CD4-positive, alpha-beta T cell treated with Interleukin-6 at 100 ng/mL for 8 hours (primary cell): Measurements from ENCODE around the gene KLF7.

ENCODE experiments used
- DNase-seq: peaks from one replicate; pipeline ENCODE4 v3.0.0-alpha.2; 2020; ENCODE audit warnings: mixed read lengths, low spot score

KLF7 gene

DNA sequence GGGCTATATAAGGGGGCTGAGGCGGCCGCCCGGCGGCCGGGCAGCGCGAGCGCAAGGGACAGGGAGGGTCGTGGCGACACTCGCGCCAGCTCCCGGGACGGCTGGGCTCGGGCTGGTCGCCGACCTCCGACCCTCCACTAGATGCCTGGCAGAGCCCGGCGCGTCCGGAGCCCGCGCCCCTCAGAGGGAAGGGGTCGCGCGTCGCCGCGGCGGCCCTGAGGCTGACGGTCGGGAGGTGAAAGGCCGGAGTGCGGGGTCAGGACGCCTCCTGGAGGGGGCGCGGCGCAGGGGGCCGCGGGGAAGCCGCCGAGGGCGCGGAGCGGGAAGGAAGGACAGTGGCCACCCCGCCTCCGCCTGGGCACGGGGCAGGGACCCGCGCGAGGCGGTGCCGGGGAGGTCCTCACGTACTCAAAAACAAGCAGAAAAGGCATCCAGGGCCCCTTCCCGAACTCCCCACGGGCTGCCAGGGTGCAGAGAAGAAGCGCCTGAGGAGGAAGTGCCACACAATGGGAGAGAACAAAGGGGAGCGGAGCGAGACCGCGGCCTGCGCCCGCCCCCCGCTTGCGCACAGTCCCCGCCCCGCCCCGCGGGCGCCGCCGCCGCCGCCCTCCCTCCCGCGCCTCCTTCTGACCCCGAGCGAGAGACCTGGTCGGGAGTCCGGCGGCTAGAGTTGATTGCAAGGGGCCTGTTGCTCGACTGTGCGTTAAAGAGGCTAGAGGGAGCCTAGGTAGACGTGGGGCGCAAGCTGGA, 776 bp upstream of the KLF7 start:
- DNase-seq = peak; percentile 66

DNA sequence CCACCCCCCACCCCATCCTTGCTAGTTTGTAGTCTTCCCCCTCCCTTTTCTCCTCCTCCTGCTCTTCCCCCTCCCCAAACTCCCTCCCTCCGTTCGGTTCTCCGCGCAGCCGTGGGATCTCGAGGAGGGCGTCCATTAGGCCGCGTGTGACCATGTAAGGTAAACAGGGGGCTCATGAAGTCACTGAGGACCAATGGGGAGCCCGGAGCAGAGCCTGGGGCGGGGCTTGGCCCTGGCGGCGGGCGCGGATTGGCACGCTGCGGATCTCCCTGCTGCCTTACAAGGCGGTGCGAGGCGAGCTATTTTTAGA, 246 bp upstream of the KLF7 start:
- DNase-seq = peak; percentile 98

- peak; percentile 16 for DNase-seq
Observed at GRCh38 chr2:207164006-207164831, 1.5 kb downstream of the KLF7 start.

DNA sequence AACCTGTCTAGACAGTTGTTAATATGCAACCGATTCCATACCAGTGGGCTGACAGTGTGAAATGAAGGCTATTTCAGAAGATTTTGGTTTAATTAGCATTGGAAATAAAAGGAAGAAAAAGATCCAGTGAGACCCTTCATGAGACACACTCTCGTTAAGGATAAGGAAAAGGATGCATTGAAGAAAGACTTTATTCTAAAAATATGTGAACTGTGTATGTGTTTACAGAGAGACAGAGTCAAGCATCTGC, 2.1 kb downstream of the KLF7 start:
- no peak for DNase-seq

DNA sequence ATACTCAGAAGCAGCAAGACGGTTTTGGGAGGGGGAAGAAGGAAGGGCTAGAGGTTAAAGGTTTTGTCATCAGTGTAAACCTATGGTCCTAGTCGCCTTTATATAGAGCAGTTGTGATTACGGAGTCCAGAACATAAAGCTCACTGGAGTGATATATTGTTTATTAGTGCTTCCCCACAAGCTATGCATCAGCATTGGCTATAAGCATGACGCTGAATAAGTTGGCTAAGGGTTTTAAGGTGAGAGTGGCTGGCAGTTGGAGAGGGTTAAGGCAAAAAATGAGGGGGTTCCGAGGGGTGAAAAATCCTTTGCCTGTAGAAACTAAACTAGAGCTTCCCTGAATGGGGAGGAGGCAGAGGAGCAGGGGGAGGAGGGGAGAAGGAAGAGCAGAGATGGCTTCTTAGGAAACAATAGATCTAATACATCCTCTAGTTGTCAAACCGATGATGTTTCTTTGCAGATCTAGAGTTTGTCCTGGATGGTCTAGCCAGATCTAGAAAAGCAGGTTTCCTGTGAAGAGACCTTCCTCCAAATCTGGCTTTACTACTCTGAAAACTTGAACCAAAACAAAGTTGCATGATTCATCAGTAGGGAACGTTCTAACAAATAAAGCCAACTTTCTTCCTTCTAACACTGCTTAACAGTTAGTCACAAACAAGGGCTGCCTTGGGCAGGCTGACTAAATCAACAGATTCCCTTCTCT, 2.5 kb downstream of the KLF7 start:
- DNase-seq = peak; percentile 33

DNA sequence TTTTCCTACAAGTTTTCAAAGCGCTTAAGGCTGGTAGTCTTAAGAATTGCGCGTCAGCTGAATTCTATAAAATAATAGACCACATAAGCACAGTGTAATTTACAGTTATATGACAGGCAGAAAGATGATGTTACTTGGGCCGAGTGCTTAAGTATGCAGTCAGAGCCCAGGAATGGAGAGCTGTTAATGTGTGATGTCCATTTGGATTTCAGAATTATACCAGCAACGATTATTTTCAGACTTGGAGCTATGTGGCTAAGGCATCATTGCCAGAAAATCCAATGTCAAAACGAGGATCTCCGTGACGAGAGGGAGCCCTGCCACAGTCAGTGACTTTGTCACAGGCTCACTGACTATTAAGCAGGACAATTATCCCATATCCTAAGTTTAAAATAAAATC, 3.4 kb downstream of the KLF7 start:
- no peak for DNase-seq

- DNase-seq = no peak
Observed at GRCh38 chr2:207161247-207162123, 4.3 kb downstream of the KLF7 start.

GRCh38 chr2:207160115-207160514, 5.6 kb downstream of the KLF7 start:
- DNase-seq = no peak

- no peak for DNase-seq
Observed at GRCh38 chr2:207159002-207159401, 6.7 kb downstream of the KLF7 start.

- DNase-seq = no peak
Observed at GRCh38 chr2:207157731-207158130, 8.0 kb downstream of the KLF7 start.

- DNase-seq = no peak
Observed at GRCh38 chr2:207157162-207157481, 8.6 kb downstream of the KLF7 start.

DNA sequence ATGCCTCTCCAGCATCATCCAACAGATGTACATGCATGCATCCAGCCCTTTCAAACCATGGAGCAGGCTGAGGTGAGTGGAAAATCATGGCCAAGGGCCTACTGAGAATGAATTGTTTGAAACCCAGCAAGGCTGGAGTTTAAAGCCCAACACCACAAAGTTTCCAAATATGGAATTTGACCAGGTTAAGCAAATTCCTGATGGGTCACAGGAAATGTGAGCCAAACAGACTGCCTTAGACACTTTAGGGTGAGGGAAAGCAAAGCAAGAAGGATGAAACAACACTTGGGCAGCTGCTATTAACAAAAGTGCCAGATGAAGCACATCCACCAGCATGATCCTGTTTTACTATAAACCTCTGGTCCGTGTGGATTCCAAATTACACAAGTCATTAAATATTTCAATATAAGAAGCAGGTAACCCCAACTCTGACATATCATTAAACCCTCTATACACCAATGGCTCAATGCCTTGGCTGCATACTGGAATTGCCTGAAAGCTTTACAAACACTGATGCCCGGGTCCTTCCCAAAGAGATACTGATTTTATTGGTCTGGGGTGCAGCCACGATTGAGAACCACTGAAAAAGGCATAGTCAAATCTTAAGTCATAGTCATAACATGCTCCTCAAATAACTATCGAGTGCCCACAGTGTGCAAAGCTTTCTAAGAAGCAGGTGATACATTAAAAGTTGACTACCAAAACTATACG, 9.1 kb downstream of the KLF7 start:
- DNase-seq = no peak

DNA sequence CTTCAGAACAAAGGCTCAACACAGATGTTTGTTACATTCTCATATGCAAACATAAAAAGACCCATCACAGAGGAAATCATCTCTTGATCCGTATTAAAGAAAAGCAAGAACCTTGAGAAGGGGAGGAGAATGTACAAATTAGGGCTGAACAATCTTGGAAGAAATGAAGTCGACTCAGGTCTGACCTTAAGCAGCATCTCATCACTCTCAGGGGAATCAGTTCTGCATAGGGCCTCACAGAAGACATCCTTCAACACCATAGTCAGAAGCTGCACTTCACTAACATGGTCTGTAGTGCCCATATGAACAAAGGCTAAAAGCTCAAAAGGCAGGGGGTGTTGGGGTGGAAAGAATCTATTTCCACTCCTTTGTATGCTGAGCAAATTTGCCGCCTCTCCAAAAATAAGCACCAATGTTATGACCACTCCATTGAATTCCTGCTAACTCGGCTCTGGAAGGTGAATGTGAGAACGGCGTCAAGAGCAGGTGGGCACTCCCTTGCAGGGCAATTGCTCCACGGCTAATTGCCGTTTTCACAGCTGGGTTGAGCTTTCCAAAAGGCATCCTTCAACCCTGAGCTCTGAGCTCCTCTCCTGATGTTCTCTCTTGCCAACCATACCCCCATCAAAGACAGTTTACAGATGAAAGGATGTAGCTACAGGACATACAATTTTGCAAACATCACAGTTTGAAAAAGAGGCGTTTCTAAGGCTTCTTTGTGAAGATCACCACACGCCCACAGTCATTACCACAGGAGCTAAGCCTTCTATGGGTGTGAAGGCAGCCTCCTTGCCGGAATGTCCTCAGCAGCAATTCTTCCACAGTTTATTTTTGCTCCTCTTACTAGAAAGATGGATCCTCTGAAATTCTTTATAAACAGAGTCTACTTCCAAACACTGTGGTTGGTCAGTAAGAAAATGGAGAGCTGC, 10.0 kb downstream of the KLF7 start:
- DNase-seq = peak; percentile 27

DNA sequence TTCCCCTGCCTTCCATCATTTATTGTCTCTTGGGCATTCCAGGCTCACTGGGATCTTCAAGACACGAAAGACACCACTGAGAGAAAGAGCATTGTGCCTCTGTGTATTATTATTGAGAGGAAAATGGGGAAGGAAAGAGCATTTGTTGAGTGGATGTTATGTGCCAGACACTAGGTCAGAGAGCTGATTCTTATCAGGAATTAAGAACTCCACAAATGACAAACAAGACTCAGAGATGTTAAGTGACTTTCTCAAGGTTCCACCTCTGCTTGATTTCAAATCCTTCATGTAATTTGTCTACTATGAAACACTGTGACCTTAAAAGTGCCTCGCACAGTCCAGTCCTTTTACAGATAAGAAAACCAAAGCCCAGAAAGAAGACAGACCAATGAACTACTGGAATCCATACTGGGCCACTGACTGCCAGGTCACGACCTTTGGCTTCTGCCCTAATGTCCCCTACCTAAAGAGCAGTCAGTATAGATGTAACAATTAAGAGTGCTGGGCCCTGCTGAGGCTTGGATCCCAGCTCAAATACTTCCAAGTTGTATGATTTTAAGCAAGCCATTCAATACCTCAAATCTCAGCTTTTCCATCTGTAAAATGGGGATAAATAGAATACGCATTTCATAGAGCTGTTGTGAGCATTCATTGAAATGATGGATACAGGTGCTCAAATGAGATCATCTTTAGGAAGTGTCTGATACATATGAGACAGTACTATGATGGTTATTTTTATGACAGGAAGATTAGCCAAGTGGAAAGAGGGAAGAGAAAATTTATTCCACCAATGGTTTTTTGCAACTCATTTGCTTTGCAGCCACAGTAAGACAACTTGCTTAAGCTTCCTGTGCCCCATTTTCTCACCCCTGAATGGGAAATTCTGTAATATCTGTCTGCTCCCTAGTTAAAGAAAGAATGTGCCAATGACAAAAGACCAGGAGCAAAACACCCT, 10.9 kb downstream of the KLF7 start:
- DNase-seq = no peak

DNA sequence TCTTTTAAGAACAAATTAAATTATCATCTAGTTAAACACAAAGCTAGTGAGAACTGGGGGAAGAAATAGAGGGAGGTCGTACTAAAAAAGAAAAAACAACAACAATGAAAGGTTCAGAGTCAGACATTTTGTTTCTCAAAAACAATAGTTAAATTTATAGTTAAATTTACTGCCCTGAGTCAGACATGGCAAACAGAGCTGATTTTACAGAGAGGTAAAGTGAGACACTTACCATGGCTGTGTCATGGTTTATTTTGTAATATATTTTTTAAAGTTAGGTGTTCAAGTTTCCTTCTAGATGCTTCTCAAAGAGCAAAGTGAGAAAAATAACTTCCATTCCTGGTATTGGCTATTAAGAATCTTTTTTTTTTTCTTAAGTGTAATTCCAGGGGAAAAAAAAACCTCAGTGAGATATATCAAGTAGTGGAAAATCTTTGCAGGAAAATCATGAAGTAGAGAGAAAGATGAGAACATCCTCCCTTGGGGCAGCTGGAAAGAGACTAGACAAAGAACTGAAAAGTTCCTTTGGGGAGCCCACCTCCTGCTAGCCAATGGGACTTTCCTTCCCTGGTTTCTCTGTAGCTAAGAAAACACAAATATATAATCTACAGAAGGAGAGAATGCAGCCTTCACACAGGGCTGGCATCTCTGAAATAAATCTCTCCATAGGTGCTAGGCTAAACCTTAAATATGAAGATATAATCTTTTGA, 12.3 kb downstream of the KLF7 start:
- DNase-seq = no peak

- no peak for DNase-seq
Observed at GRCh38 chr2:207151048-207151447, 14.7 kb downstream of the KLF7 start.

DNA sequence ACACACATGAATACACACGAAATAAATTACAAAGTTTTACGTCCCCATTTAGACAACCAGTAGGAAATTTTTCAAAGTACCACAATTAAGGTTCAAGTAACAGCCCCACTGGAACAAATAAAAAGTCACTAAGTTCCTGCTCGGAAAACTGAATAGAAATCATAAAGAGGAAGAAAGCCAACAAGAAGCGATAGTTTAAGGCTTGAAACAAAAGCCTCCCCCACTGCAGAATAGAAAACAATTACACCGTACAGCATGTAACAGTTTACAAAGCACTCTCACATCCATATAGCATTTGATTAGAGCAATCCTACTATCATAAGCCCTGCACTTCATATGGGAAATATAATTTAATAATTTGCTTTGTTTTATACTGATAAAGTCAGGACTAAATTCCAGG, 15.5 kb downstream of the KLF7 start:
- DNase-seq = no peak

DNA sequence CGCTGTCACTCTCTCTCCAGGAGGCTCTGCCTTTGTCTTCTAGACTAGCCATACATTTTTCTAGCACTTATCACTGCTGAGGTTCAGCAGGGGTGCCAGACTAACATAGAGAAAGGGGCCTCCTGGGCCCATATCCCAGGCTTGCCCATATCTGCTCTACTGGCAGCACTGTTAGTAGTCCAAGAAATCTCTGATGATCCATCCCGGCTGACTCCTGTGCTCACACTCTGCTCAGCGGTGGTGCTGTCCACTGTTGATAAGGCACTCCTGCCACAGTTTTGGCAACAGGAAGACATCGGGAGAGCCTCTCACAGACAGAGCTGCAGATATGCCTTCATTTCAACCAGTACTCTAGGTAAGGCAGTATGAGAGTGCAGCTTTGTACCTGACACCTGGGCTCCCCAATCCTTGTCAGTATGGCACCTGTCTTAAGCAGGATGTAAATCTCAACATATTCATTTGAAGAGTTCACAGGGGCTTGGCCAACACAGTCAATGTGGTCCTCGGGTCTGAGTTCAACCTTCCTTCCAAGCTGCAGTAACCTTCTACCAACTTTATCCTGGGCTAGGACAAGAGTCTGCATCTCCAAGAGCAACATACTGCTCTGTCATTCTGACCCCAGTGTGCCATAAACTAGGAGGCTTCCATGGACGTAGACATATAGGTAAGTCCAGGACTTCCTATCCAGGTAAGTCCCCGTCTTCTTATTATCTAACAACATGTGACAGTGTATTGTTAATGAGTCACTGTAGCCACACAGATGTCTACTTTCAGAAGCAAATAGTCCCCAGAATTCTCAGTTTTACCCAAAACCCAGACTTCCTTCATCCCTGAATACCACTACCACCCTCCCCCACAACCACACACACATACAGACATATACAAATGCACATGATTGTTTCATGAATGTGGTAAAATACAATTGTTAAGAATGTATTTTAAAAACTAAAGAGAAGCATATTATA, 16.2 kb downstream of the KLF7 start:
- no peak for DNase-seq
